ENCODE data around the gene CD300C.

DNA sequence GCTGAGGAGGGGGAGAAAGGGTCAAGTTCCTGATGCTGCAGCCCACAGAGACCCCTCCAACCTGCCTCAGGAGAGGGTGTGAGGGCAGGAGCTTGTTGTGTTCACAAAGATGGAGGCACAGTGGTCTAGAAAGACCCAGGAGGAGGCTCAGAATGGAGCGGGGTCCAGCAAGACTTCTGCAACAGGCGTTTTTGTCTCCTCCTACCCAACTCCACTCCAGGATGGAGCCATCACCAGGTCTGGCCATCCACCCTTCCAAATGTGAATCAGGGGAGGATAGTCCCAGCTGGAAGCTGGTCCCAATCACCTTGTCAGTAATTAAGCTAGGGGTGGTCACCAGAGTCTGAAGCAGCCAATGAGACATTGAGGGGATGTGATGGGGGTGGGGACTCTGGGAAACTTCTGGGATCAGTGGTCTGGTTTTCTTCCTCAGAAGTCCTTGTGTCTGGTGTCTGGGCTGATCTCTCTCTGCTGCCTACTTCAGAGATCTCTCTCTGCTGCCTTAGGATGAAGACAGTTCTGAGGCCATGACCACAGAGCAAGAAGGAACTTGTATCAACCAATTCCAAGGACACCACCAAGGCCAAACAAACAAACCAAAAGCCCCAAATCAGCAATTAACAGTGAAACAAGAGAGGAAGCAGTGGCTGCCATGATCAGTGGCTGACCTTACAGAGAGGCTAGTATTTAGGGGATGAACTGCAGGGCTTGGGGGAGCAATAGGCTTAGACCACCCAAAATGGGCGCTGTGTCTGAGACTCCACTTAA is 29.2 kb downstream of the CD300C start:
- no peak for TF ChIP-seq POLR2AphosphoS5 (IDR thresholded peaks at IDR 0.05)
- TF ChIP-seq, protein P1, sequence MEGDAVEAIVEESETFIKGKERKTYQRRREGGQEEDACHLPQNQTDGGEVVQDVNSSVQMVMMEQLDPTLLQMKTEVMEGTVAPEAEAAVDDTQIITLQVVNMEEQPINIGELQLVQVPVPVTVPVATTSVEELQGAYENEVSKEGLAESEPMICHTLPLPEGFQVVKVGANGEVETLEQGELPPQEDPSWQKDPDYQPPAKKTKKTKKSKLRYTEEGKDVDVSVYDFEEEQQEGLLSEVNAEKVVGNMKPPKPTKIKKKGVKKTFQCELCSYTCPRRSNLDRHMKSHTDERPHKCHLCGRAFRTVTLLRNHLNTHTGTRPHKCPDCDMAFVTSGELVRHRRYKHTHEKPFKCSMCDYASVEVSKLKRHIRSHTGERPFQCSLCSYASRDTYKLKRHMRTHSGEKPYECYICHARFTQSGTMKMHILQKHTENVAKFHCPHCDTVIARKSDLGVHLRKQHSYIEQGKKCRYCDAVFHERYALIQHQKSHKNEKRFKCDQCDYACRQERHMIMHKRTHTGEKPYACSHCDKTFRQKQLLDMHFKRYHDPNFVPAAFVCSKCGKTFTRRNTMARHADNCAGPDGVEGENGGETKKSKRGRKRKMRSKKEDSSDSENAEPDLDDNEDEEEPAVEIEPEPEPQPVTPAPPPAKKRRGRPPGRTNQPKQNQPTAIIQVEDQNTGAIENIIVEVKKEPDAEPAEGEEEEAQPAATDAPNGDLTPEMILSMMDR (IDR thresholded peaks at IDR 0.05), result no peak

All from upper lobe of left lung (tissue), 4 donors.